Smooth muscle cell (in vitro differentiated cells): Measurements from ENCODE around the gene TMCC3. TPM values are rescaled to one million over a fixed set of nuclear protein-coding genes. Genes with fewer than 3 reads are reported as not detected.

Experiments
- DNase-seq: peaks from one replicate; lab custom pipeline; 2025; ENCODE audit not compliant: unreplicated experiment; lab: John Stamatoyannopoulos, UW
- H2AFZ ChIP-seq: fragments of 200-600 bp; sonication (generic); 2 replicates; pipeline ENCODE4 v1.6.0; 2016; ENCODE audit warnings: antibody characterized with exemption, low read depth, mild to moderate bottlenecking
- H3F3A ChIP-seq: fragments of 200-600 bp; sonication (generic); 2 replicates; pipeline ENCODE4 v1.6.0; 2017; ENCODE audit warnings: antibody characterized with exemption, low read depth
- H3K27ac ChIP-seq: fragments of 200-600 bp; sonication (generic); 2 replicates; pipeline ENCODE4 v1.5.1; 2016; ENCODE audit warnings: low read depth, mild to moderate bottlenecking
- H3K27me3 ChIP-seq: fragments of 200-600 bp; sonication (generic); 2 replicates; pipeline ENCODE4 v1.6.1; 2016; ENCODE audit warnings: low read depth, mild to moderate bottlenecking
- H3K36me3 ChIP-seq: fragments of 200-600 bp; sonication (generic); 2 replicates; pipeline ENCODE4 v1.5.1; 2016; ENCODE audit warnings: low read depth
- H3K4me1 ChIP-seq: fragments of 200-600 bp; sonication (generic); 2 replicates; pipeline ENCODE4 v1.5.1; 2016; ENCODE audit warnings: low read depth
- H3K4me2 ChIP-seq: fragments of 200-600 bp; sonication (generic); 2 replicates; pipeline ENCODE4 v1.6.0; 2016; ENCODE audit warnings: mild to moderate bottlenecking
- H3K4me3 ChIP-seq: fragments of 200-600 bp; sonication (generic); 2 replicates; pipeline ENCODE4 v1.5.1; 2016; ENCODE audit warnings: mild to moderate bottlenecking
- H3K79me2 ChIP-seq: fragments of 200-600 bp; sonication (generic); 2 replicates; pipeline ENCODE4 v1.6.0; 2016; ENCODE audit warnings: low read depth, mild to moderate bottlenecking
- H3K9ac ChIP-seq: fragments of 200-600 bp; sonication (generic); 2 replicates; pipeline ENCODE4 v1.6.0; 2016; ENCODE audit warnings: low read depth
- H3K9me3 ChIP-seq: fragments of 200-600 bp; sonication (generic); replicated peaks from 2 replicates; pipeline ENCODE4 v1.5.1; 2016; ENCODE audit warnings: low read depth
- H4K20me1 ChIP-seq: fragments of 200-600 bp; sonication (generic); 2 replicates; pipeline ENCODE4 v1.6.0; 2016; ENCODE audit warnings: low read depth
- CTCF ChIP-seq: fragments of 200-600 bp; sonication (generic); IDR thresholded peaks from 2 replicates; pipeline ENCODE4 v1.5.1; 2017; ENCODE audit warnings: borderline replicate concordance, mild to moderate bottlenecking, antibody characterized with exemption; ENCODE audit not compliant: insufficient read depth, poor library complexity, severe bottlenecking
- WGBS: methylation state at CpG from one replicate; pipeline ENCODE4 v1.1.7; 2016; ENCODE audit warnings: low lambda C conversion rate; 5-methylcytosine and 5-hydroxymethylcytosine counted together
- polyA plus RNA-seq: library from polyadenylated mRNA; unstranded; fragments of >200 nt; fragmentation: Nextera tagmentation; extraction: Ambion mirVana; gene quantifications from 2 replicates; pipeline ENCODE4 v1.2.1, GENCODE V29; 2016
- total RNA-seq: library from RNA; depleted of rRNA; stranded (reverse); fragments of >200 nt; gene quantifications from 2 replicates; pipeline ENCODE4 v1.2.3, GENCODE V29; 2014

Gene TMCC3
- total and polyA plus RNA-seq, 2 experiments from 2014 or later, result 7.0 to 11.2 TPM

- Histone ChIP-seq H4K20me1 (no peaks in the 10 kb centered on the region), H3K27ac (no peak overlapping the region), H2AFZ (no peak overlapping the region), H3K9me3 (no peaks in the 10 kb centered on the region), H3K27me3 (no peaks in the 10 kb centered on the region), H3F3A (no peaks in the 10 kb centered on the region), H3K36me3 (no peaks in the 10 kb centered on the region), H3K4me3 (no peak overlapping the region), H3K4me2 (no peak overlapping the region), H3K9ac (no peak overlapping the region), H3K79me2 (no peaks in the 10 kb centered on the region), H3K4me1 (peaks cover 3% of the 10 kb centered on the region)
- no peak for DNase-seq
- WGBS, result 67% methylated on average over 9 of the region's 9 CpGs
- TF ChIP-seq CTCF, result no peak
Measured at GRCh38 chr12:94676031-94676641, 25.8 kb upstream of the TMCC3 start.

DNA sequence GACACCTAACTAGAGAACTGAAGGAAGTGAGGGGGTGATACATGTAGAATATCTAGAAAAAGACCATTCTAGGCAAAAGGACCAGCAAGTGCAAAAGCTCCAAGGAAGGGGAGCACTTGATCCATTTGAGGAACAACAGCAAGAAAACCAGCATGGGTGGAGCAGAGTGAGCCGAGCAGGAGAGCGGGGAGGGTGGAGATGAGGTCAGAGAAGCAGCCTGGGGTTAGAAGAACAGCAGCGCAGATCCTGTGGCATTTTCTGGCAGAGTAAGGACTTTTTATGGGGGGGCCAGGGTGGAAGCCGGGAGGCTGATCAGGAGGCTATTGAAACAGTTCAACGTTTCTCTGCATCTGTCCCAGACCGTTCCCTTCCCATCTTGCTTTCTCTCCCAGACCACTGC lies 24.5 kb upstream of the TMCC3 start:
- H2AFZ ChIP-seq, result no peak overlapping the region
- H3K4me2 ChIP-seq, result no peak overlapping the region
- 58% methylated on average over 6 of the region's 6 CpGs for WGBS
- no peak overlapping the region for H3K27ac ChIP-seq
- no peaks in the 10 kb centered on the region for H3K9me3 ChIP-seq
- no peaks in the 10 kb centered on the region for H3K79me2 ChIP-seq
- H3K36me3 ChIP-seq, result no peaks in the 10 kb centered on the region
- H4K20me1 ChIP-seq, result no peaks in the 10 kb centered on the region
- no peak overlapping the region for H3K4me3 ChIP-seq
- DNase-seq, result no peak
- peaks cover 6% of the 10 kb centered on the region for H3K4me1 ChIP-seq
- H3K27me3 ChIP-seq, result no peaks in the 10 kb centered on the region
- TF ChIP-seq CTCF, result no peak
- no peaks in the 10 kb centered on the region for H3F3A ChIP-seq
- no peak overlapping the region for H3K9ac ChIP-seq

GRCh38 chr12:94674051-94674451 lies 23.7 kb upstream of the TMCC3 start:
- H2AFZ ChIP-seq, result no peak overlapping the region
- H3K4me2 ChIP-seq, result no peak overlapping the region
- WGBS, result 46% methylated on average over 2 of the region's 2 CpGs
- no peaks in the 10 kb centered on the region for H3F3A ChIP-seq
- H3K4me3 ChIP-seq, result no peak overlapping the region
- H3K9me3 ChIP-seq, result no peaks in the 10 kb centered on the region
- no peak for TF ChIP-seq CTCF
- no peak overlapping the region for H3K27ac ChIP-seq
- H4K20me1 ChIP-seq, result no peaks in the 10 kb centered on the region
- no peak overlapping the region for H3K9ac ChIP-seq
- no peaks in the 10 kb centered on the region for H3K27me3 ChIP-seq
- no peaks in the 10 kb centered on the region for H3K36me3 ChIP-seq
- H3K79me2 ChIP-seq, result no peaks in the 10 kb centered on the region
- peaks cover 10% of the 10 kb centered on the region for H3K4me1 ChIP-seq
- DNase-seq, result no peak

GRCh38 chr12:94673496-94673895 lies 23.1 kb upstream of the TMCC3 start:
- Histone ChIP-seq H3K27me3 (no peaks in the 10 kb centered on the region), H3K4me2 (no peak overlapping the region), H3K36me3 (no peaks in the 10 kb centered on the region), H3F3A (no peaks in the 10 kb centered on the region), H3K4me1 (peaks cover 10% of the 10 kb centered on the region), H2AFZ (no peak overlapping the region), H3K9me3 (no peaks in the 10 kb centered on the region), H3K9ac (no peak overlapping the region), H4K20me1 (no peaks in the 10 kb centered on the region), H3K27ac (no peak overlapping the region), H3K4me3 (no peak overlapping the region), H3K79me2 (no peaks in the 10 kb centered on the region)
- no peak for DNase-seq
- TF ChIP-seq CTCF, result no peak
- 93% methylated on average over 4 of the region's 4 CpGs for WGBS
